ENCODE measurements around the gene CREB5. TPM values are rescaled to one million over a fixed set of nuclear protein-coding genes. Genes with fewer than 3 reads are reported as not detected.

CREB5 gene
- total RNA-seq, 1 experiment from 2014 or later, result 0.49 TPM

GRCh38 chr7:28674359-28674782 lies 262.1 kb downstream of the CREB5 start:
- Histone ChIP-seq H3K9me2 (ENCODE audit: insufficient read depth) (no peaks in the 10 kb centered on the region), H3K36me3 (ENCODE audit: control insufficient read depth in 1 of 2, insufficient read depth in 2 of 2, low read length in 2 of 2) (no peaks in the 10 kb centered on the region), H3K4me2 (ENCODE audit: low read length) (peak overlapping the region; percentile 44), H3K4me3 (replicated peaks in 1 of 2; ENCODE audit: low read depth in 1 of 2, low read length in 2 of 2) (no peak overlapping the region), H3K79me2 (ENCODE audit: insufficient read depth, low read length) (no peaks in the 10 kb centered on the region), H3K27me3 (ENCODE audit: insufficient read depth, low read length) (peaks cover 6% of the 10 kb centered on the region; the same call in 1 of the 2 replicates), H3K9ac (ENCODE audit: low read length) (no peak overlapping the region), H2AFZ (ENCODE audit: low read depth, low read length, poor library complexity, severe bottlenecking) (peak overlapping the region; percentile 47), H4K20me1 (ENCODE audit: insufficient read depth) (no peaks in the 10 kb centered on the region), H3K27ac (ENCODE audit: low read depth, low read length) (no peak overlapping the region), H3K9me3 (ENCODE audit: control insufficient read depth in 1 of 2, insufficient read depth in 1 of 2, low read depth in 1 of 2, low read length in 2 of 2) (no peaks in the 10 kb centered on the region), H3K4me1 (ENCODE audit: control insufficient read depth in 1 of 2, insufficient read depth in 2 of 2, low read length in 2 of 2) (peaks cover 0 to 10% of the 10 kb centered on the region in 2 experiments; a peak in 3 of 4 replicates)
- ChIA-PET POLR2A (interaction anchor here (1.8 kb wide), 1 partner anchor 11 kb away, joined by 8 read pairs; no protein-coding TSS in a partner anchor), CTCF (no interaction called here), RAD21 (ENCODE audit: low non-redundant PET in 1 of 2, low total read pairs in 2 of 2, uncharacterized antibody in 2 of 2, unreplicated experiment in 2 of 2) (no interaction called here)
- peak; percentile 49; the same call in 1 of the 2 replicates for ATAC-seq
- no TSS peak for BruUV-seq (replicated peaks)
- intact Hi-C loops (cut with micrococcal nuclease), result no loop called here
- no peak for DNase-seq (ENCODE audit: low read depth, low spot score)
- TF ChIP-seq REST (IDR thresholded peaks at IDR 0.05; ENCODE audit: low read depth) (no peak), ELF1 (IDR thresholded peaks at IDR 0.05; ENCODE audit: borderline replicate concordance, low read depth) (peak; percentile 50), SP1 (IDR thresholded peaks at IDR 0.05; ENCODE audit: low read depth) (peak; percentile 16; the same call in 1 of the 2 replicates), TCF7L2 (IDR thresholded peaks at IDR 0.05; ENCODE audit: borderline replicate concordance, extremely low read depth, insufficient read depth, insufficient read length) (no peak), RAD21 (IDR thresholded peaks at IDR 0.05; ENCODE audit: low read depth) (no peak), CTCF (IDR thresholded peaks at IDR 0.05 in 2 of 3, conservative IDR thresholded peaks at IDR 0.05 in 1 of 3; ENCODE audit: borderline replicate concordance in 1 of 3, insufficient read depth in 1 of 3, low read depth in 2 of 3, low read length in 2 of 3) (no peak), CEBPB (IDR thresholded peaks at IDR 0.05; ENCODE audit: low read depth) (peak; percentile 64; the same call in 1 of the 2 replicates), ZNF274 (IDR thresholded peaks at IDR 0.05; ENCODE audit: low read depth, low read length) (no peak), POLR2AphosphoS5 (IDR thresholded peaks at IDR 0.05; ENCODE audit: low read depth, low read length) (no peak), EZH2phosphoT487 (IDR thresholded peaks at IDR 0.05; ENCODE audit: borderline replicate concordance) (no peak), ZFX (IDR thresholded peaks at IDR 0.05) (no peak), ZBTB33 (IDR thresholded peaks at IDR 0.05; ENCODE audit: extremely low read depth, insufficient replicate concordance, low read length) (no peak), EGR1 (IDR thresholded peaks at IDR 0.05; ENCODE audit: low read depth) (no peak), FOSL1 (IDR thresholded peaks at IDR 0.05; ENCODE audit: low read depth) (peak; percentile 35; the same call in 1 of the 2 replicates), SIN3A (IDR thresholded peaks at IDR 0.05; ENCODE audit: low read depth) (no peak), MAX (IDR thresholded peaks at IDR 0.05) (no peak), POLR2A (IDR thresholded peaks at IDR 0.05; ENCODE audit: borderline replicate concordance, extremely low read depth, insufficient read depth, insufficient read length) (no peak), YY1 (IDR thresholded peaks at IDR 0.05; ENCODE audit: extremely low read depth, insufficient replicate concordance, low read depth, low read length) (no peak), EZH2 (IDR thresholded peaks at IDR 0.05) (no peak), JUND (IDR thresholded peaks at IDR 0.05) (0 out of 2 replicates have a peak, but pooled peaks have one; percentile 33), ATF3 (IDR thresholded peaks at IDR 0.05) (no peak)
